ENCODE data around the gene AEBP1.
"Not testable (repeated sequence)": the region's sequence is repeated elsewhere in the genome, so short reads cannot be mapped to it uniquely, and the experiment has no call there.

Gene AEBP1

DNA sequence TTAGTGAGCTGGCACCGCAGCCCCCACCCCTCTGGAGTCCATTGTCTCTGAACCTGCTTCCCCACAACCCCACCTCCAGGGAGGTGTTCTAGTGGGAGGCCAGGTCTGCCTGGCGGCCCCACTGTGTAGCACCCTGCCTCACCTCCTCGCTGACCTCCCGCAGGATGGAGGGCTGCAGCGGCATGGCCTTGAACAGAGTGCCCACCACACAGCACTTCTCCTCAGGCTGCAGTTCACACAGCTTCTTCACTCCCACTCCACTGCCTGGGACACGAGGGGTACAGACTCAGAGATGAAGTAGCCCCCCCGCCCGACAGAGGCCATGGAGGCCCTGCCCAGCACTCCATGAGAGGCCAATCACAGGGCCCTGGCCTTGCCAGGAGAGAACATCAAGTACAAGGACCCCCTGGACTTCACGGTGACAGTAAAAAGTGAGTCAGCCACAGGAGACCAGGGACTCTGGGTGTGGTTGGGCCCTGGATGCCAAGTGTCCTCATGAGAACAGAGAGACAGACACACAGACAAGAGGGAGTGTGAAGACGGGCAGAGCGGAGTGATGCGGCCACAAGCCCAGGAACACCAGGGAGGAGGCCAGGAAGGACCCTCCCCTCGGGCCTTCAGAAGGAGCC, 13.8 kb downstream of the AEBP1 start:
- DNase-seq (ENCODE audit: low spot score) = no peak

DNA sequence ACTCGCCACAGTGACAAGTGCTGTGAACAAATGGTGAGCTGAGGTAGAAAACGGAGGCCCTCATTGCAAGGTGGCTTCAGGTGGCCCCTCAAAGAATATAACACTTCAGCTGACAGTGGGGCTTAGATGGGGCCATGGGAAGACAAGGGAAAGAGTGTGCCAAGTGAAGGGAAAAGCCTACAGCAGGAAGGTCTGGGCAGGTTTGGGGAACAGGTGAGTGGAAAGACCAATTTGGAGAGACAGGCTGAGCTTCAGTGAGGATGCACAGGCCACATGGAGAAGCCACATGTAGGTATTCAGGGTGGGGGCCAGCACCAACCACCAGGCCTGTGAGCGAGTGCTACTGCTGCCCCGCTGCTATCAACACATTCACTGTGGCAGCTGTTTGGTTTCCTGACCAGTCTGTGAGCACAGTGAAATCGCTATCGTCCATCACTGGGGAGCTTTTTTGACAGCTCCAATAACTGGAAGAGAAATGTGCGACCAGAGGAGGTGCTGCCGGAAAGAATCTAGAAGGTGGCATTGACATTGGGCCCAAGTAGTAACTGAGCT, 15.8 kb downstream of the AEBP1 start:
- DNase-seq (ENCODE audit: low spot score) = no peak

DNA sequence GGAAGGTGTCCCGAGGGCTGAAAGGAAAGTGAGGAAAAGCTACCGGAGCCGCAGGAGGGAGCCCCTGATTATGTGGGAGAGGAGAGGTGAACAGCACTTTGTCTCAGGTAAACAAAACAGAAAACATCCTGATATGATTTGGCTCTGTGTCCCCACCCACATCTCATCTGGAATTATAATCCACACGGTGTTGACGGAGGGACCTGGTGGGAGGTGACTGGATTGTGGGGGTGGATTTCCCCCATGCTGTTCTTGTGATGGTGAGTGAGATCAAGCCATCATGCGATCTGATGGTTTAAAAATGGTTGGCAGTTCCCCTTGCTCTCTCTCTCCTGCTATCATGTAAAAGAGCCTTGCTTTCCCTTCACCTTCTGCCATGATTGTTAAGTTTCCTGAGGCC, 16.2 kb downstream of the AEBP1 start:
- DNase-seq (ENCODE audit: low spot score) = no peak

DNA sequence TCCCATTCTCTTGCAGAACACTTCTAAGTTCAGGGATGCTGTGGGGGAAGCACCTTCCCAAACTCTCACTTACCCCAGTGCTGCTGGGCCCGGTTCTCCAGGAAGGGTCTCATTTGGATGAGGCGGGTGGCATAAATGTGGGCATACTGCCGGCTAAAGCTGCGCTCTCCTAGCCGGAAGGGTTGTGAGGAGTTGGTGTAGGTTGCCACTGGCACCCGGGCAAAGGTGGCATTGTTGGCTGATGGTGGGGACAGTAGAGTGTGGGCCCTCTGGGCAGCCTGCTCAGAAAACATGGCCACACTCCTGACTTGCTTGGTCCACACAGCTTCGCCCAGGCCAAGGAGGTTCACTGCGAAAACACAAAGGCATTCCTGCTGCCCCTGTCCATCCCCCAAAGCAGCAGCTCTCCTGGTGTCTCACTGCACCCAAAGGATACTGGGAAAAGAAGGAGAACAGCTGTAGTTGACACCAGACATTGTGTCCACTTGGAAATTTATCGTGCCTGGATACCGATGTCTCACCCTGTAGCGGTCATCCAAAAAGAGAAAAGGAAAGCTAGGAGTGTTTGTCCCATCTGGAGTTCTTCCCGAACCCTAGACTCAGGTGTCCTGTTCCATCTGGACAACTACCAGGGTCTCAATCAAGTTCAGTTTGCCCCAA, 17.7 kb downstream of the AEBP1 start:
- DNase-seq (ENCODE audit: low spot score) = no peak

DNA sequence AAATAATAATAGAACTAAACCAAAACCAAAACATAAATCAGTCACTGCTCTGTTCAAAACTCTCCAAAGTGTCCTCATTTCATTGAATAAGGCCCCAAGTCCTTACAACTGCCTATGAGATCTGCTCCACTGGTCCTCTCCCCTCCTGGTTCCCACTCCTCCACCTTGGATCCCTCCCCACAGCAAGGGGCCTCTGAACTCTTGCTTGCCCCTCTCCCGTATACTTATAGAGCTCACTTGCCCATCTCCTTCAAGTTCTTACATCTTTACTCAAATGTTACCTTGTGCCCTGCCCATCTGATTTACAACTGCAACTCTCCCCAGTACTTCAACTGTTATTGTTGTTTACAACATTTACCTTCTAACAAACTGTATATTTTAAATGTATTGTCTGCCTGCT, 18.4 kb downstream of the AEBP1 start:
- DNase-seq (ENCODE audit: low spot score) = no peak

DNA sequence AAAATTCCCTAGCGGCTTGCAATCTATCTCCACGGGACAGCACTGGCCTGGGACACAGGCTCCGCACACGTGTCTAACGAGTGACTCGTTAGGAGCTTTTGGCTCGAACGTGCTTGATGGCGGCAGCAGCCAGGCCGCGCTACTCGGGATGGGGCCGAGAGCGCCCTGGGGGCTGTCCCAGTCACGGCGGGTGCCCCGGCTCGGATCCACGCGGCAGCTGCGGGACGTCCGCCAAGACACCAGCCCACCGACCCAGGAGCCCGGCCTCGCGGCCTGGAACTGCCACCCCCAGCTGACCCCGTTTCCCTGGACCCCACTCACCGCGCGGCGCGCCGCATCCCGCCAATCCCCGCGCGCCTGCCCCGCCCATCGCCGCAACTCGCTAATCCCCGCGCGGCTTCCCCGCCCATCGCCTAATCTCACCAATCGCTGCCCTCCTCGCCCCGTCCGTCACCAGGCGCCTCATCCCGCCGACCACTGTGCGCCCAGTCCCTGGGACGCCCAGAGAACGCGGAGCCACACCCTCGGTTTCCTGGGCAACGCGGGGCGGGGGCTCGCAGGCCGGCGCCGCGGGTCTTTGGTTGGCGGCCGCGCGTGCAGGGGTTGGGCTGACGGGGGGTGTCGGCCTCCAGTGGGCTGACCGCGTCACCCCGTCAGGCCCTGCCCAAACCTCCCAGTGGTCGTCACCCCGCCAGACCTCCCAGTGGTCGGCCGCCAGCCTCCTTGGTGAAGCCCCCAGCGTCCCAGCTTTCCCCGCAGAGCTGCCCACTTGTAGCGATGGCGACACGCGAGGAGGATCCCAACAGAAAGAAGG, 19.3 kb downstream of the AEBP1 start, which contains the start of gene POLD2:
Gene POLD2 (minus strand): TSS at position 359 of the 814 bp plus-strand sequence. CDS start 1,495 bp downstream, outside the sequence.
- peak; percentile 100 for DNase-seq (ENCODE audit: low spot score)

DNA sequence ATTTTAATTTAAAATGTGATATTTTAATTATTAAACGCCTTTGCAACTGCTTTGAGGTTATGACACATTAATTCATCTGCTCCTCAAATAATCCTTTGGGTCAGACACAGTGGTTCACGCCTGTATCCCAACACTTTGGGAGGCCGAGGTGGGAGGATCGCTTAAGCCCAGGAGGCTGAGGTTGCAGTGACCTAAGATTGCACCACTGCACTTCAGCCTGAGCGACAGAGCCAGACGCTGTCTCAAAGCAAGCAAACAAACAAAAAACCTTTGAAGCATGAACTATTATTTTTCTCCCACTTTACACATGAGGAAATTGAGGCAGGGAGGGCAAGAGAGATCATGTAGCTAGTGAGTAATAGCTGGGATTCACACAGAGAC, 20.7 kb downstream of the AEBP1 start:
- no peak for DNase-seq (ENCODE audit: low spot score)

DNA sequence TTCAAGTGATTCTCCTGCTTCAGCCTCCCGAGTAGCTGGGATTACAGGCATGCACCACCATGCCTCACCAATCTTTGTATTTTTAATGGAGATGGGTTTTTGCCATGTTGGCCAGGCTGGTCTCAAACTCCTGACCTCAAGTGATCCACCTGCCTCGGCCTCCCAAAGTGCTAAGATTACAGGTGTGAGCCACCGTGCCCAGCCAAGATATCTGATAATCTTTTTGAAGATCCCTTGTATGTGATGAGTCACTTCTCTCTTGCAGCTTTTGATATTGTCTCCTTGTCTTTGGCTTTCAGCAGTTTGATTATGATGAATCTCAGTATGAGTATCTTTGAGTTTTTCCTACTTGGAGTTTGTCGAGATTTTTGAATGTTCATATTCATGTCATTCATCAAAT, 22.4 kb downstream of the AEBP1 start:
- DNase-seq (ENCODE audit: low spot score) = not testable (repeated sequence)

DNA sequence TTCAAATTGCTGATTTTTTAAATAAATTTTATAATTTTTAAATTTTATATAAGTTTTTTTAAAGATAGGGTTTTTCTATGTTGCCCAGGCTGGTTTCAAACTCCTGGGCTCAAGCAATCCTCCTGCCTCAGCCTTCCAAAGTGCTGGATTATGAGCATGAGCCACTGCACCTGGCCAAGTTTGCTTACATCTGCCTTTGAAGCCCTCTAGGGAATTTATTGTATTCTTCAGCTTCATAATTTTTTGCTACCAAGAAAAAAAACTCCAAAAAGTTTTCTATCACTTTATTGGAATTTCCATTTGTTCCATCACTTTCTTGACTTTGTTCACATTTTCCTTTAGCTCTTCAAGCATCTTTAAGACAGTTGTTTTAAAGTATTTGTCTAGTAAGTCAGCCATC, 23.0 kb downstream of the AEBP1 start:
- no peak for DNase-seq (ENCODE audit: low spot score)

DNA sequence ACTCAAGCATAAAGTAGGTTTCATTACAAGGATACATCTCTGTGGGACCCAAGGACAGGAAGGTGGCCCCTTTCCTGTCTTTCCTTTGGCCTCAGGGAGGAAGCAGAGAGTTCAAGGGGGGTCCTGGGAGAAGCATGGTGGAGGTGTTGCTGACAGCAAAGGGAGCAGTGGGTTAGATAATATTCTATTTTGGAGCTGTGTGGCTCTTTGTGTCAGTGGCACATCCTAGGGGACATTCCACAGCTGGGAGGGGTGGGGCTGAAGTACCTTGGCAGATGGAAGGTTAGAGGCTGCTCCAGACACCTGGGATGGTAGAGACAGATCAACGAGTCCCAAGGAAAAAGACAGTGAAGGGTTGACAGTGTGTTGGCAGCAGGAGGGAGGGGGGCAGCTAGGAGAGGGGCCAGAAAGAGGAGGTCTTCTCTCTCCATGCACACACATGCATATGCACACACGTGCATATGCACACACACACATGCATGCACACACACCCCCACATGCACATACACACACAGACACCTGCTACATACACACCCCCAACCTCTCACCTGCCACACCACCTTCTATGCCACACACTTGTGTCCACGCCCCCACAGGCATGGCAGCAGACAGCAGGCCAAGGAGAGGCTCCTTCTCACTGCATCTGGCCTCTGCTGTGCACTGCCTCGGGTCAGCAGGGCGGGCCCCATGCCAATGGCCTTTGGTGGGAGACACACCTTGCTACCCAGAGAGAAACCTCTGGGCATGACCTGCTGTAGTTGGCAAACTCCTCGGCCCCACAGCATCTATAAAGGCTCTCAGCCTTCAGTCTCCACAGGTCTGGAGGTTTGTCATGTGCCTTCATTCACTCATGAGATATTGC, 24.8 kb downstream of the AEBP1 start:
- DNase-seq (ENCODE audit: low spot score) = no peak

DNA sequence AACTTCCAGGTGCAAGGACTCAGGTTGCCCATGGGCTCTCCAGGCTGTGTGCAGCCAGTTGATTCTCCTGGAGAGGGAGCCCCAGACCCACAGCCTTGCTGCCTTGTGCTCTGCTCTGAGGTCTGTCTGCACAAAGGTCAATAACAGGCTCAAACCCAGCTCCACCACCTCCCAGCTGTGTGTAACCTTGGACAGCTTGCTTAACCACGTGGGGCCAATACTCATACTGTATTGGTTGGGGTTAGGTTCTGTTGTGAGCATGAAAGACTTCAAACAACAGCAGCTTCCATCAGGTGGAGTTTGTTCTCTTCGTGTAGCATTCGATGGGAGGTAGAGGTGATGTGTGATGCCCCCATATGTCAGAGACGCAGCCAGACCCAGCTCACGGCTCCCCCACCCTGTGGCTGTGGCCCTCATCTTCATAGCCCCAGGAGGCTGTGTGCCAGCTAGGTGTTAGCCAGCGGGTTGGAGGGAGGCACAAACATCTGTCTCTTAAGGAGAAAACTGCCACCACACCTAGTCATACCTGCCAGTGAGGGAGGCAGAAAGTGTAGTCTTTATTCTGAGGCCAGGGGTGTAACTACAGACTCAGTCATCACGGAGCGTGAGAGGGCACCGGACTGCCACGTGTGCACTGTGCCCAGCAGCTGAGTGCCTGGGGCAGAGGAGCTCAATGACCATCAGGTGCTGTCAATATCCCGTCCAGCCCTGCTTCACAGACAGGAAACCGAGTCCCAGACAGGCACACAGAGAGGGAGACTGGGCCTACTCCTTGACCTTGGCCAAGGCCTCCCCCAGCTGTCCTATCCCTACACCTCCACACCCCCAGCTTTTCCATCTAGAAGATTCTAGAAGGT, 27.3 kb downstream of the AEBP1 start:
- DNase-seq (ENCODE audit: low spot score) = no peak

DNA sequence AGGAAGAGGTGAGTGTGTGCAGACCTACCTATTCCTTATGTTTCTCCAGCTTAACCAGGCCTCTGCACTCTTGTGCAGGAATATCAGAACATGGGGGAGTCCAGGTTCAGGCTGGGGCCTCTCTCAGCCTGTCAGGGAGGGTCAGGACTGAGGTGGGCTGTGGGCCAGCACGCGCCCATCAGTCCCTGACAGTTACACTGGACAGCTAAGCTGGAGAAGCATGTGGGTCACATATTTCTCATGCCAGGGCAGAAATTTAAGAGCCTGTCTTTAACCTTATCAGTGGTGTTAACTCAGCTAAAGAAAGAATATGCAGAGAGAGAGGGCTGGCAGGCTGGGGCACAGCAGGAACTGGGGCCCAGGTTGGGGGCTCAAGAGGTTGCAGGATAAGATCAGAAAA, 27.9 kb downstream of the AEBP1 start:
- no peak for DNase-seq (ENCODE audit: low spot score)

DNA sequence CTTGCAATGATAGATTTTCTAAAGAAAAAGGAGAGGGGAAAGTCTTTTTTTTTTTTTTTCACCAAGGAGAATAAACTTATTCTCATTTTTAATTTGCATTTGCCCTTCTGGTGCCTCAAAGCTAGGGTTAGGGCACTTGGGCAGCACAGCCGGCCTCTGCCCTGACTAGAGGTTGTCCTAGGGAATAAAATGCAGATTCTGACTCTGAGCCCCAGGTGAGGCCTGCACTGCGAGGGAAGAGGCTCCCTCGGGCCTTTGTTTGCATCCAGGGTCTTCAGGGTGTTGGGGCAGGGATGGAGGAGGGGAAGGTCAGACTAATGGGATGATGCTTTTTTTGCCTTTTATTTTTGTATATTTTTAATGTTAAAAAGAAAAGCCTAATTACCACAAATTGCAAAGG, 29.1 kb downstream of the AEBP1 start:
- no peak for DNase-seq (ENCODE audit: low spot score)

DNA sequence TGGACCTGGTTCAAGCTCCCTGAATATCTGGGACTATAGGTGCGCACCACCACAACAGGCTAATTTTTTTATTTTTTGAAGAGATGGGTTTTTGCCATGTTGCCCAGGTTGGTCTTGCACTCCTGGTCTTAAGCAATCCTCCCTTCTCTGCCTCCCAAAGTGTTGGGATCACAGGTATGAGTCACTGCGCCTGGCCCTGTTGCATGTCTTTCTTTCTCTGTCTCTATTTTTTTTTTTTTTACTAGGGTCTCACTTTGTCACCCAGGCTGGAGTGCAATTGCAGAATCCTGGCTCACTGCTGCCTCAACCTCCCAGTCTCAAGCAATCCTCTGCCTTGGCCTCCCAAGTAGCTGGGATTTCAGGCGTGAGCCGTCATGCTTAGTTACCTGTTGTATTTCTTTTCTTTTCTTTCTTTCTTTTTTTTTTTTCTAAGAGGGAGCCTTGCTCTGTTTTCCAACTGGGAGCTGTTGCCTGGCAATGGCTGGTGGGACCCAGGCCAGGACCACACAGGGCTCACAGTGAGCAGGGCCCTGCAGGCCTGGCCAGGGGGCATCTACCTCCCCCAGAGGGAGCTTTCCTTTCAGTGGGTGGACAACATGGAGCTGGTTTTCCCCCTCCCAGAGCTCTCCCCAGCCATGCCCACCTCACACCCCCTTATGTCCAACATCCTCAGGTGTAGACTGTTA, 30.9 kb downstream of the AEBP1 start:
- DNase-seq (ENCODE audit: low spot score) = no peak

DNA sequence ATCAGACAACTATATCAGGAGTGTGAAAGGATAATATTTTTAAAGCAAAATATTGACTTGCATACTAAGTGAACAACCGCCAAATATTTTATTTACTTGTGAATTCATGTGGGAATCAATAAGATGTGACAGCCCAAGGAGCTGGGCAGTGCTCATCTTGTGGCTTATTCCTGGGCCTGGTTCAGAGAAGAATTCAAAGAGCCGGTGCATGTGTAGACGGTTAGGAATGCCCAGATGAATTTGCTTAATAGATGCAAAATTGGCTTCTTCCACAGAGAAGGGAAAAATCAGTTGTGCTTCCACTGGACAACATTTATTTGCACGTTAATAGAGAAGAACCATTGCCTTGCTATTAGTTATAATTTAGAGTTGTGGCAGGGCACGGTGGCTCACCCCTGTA, 32.6 kb downstream of the AEBP1 start:
- no peak for DNase-seq (ENCODE audit: low spot score)

DNA sequence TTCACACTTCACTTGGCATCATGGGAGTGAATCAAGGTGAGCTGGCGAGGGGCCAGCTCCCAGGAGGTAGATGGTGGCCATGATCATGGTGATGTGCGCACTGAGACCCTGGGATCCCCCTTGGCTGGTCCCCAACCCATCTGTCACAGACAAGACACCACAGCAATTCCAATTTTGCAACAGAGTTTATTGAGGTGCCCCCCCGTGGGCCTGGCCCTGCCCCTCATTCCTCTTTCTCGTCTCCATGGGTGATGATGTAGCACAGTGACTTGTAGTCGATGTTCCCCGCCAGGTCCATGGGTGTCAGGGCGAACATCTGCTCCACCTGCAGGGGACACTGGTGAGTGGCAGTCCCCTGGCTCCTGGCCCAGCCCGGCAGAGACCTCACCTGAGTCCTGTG, 34.6 kb downstream of the AEBP1 start:
- no peak for DNase-seq (ENCODE audit: low spot score)

DNA sequence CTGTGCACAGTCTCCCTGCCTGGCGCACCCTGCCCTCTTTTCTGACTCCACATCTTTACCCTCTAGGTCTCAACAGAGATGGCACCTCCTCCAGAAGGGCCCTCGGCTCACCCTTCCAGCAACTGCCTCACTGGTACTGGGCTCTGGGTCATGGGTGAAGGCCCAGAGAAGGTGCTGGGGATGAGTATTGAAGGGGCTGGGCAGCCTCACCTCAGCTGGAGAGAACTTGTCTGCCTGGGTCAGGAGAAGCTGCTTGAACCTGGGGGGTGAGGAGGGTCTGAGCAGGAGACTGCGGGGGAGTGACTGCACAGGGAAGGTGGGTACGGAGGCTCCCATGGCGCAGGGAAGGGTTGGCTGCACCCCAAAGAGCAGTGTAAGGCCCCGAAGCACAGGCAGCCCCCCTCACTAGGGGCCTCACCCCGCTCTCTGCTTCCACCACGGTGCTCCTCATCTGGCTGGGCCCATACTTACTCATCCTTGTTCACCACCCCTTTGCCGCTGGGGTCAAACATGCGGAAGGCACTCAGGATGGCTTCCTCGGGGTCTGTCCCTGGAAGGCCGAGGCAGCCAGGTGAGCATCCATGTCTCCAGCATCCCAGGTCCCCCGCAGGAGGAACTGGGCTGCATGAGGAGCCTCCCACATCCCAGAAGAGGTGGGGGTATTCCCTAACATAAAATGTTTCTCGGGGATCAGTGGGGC, 35.3 kb downstream of the AEBP1 start:
- no peak for DNase-seq (ENCODE audit: low spot score)

DNA sequence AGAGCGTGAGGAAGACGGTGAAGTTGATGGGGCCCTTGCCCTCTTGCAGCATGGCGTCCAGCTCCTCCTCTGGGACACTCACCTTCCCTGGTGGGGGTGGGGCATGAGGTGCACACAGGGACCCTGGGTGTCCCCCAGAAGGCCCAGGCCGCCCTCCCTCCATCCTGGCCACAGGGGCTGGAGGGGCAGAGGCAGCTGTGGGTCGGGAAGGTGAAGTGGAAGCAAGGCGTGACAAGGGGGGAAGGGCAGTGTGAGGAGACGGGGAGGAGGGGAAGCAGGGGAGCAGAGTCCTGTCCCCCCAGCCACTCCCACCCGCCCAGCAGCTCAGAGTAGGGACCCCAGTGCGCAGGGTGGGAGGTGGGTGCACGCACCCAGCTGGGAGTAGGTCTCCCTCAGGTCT, 36.2 kb downstream of the AEBP1 start:
- no peak for DNase-seq (ENCODE audit: low spot score)

DNA sequence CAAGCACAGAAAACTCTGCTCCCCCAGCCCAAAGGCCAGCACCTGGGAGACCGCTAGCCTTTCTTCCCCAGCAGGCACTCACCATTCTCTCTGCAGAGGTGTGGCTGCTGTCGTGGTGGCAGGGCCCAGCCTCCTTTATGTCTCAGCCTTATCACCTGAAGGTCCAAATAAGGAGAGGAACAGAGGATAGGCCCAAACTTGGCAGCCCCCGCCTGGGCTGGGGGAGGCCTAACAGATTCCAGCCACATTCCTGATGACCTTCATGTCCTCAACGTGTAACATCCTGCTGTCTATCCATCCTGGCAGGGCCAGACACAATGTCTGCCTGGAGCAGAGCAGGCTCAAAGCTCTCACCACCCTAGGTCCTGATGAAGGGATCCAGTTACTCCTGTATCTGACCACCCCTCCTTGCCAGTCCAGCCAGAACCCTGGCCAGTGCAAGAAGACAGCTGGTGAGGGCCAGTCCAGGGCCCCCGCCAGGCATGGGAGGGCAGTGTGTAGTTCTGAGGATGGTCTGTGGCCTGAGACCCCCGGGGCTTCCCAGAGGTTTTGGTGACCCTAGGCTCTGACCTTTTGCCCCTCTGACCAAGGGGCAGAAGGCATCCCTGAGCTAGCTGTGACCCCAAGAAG, 37.2 kb downstream of the AEBP1 start, which contains the start of gene MYL7:
Gene MYL7 (minus strand): TSS at position 112 of the 630 bp plus-strand sequence. CDS start 27 bp downstream, at position 85.
- no peak for DNase-seq (ENCODE audit: low spot score)

All from germinal center (tissue), 1 donor.